ENCODE results near the gene GAS2L1.

GAS2L1 gene

DNA sequence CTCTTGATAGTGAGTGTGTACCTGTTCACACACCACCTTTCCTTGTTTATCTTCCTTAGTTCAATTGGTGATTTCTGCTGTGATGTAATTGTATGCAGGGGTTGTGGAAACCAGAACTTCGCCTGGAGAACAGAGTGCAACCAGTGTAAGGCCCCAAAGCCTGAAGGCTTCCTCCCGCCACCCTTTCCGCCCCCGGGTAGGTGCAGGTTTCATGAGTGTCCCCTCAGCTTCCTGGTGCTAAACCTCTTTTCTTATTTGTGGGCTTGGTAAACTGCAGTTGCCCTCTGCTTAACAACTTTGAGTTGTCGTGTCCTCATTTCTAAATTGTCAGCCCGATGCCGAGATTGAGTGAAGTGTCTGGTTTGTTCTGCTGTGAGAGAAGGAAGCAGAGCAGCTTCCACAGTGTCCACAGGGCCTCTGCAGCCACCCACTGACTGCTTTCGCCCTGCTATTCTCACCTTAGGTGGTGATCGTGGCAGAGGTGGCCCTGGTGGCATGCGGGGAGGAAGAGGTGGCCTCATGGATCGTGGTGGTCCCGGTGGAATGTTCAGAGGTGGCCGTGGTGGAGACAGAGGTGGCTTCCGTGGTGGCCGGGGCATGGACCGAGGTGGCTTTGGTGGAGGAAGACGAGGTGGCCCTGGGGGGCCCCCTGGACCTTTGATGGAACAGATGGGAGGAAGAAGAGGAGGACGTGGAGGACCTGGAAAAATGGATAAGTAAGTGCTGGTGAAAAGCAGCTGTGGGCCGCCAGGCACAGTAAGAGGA lies 7.1 kb upstream of the GAS2L1 start:
- TF ChIP-seq GATA2 (IDR thresholded peaks at IDR 0.05; ENCODE audit: low read depth, low read length): no peak
- TF ChIP-seq GATA3 (IDR thresholded peaks at IDR 0.05; ENCODE audit: low read depth, low read length): no peak

GRCh38 chr22:29300467-29300806 lies 6.0 kb upstream of the GAS2L1 start:
- TF ChIP-seq GATA2 (IDR thresholded peaks at IDR 0.05; ENCODE audit: low read depth, low read length) (no peak), GATA3 (IDR thresholded peaks at IDR 0.05; ENCODE audit: low read depth, low read length) (no peak)

DNA sequence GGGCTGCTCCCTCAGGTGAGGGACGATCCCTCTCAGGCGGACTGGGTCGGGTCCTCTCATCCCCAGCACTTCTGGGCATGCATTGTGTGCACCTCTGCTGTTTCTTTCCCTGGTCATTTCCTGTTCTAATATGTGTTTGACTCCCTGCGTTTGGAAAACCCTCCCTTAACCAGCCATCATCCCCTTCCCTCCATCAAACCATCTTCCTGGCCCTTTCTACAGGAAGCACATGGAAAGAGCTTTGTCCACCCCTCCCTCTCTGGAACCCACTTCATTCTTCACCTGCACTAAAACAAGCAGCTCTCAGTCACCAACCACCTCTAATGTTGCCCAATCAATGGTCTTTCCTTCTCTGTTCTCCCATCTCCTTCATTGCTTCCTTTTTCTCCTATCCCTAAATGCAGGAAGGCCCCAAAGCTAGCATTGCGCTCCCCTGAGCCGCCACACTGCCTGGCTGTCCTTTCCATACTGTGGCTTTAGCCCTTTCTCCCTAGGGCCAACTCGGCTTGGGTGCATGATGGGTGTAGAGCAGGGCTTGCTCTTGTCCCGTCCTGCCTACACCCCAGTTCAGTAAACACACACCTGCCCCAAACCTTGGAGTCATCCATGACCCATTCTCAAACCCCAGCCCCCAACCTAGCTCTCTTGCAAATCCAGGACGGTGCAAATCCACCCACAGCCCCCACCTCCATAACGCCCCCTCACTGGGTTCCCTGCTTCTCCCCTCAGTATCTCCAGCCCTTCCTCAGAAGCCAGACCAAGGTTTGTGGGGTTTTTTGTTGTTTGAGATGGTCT lies 5.4 kb upstream of the GAS2L1 start:
- TF ChIP-seq GATA2 (IDR thresholded peaks at IDR 0.05; ENCODE audit: low read depth, low read length) (no peak), GATA3 (IDR thresholded peaks at IDR 0.05; ENCODE audit: low read depth, low read length) (no peak)

- TF ChIP-seq GATA2 (IDR thresholded peaks at IDR 0.05; ENCODE audit: low read depth, low read length) (no peak), GATA3 (IDR thresholded peaks at IDR 0.05; ENCODE audit: low read depth, low read length) (no peak)
Measured at GRCh38 chr22:29301716-29302401, 4.6 kb upstream of the GAS2L1 start.

DNA sequence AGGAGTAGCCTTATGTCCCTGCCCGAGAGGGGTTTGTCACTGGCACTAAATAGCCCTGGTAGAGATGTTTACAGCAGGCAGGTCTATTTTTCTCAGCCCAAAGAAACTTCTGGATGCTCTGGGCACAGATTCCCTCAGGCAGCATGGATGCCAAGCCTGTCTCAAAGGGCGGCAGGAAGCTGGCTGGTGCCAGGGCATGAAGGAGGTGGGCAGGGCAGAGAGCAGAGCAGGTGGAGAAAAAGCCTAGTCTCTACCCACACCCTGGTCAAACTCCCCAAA lies 4.1 kb upstream of the GAS2L1 start:
- no peak for TF ChIP-seq GATA2 (IDR thresholded peaks at IDR 0.05; ENCODE audit: low read depth, low read length)

- TF ChIP-seq GATA3 (IDR thresholded peaks at IDR 0.05; ENCODE audit: low read depth, low read length): no peak
- no peak for TF ChIP-seq GATA2 (IDR thresholded peaks at IDR 0.05; ENCODE audit: low read depth, low read length)
Measured at GRCh38 chr22:29302681-29303465, 3.6 kb upstream of the GAS2L1 start.

DNA sequence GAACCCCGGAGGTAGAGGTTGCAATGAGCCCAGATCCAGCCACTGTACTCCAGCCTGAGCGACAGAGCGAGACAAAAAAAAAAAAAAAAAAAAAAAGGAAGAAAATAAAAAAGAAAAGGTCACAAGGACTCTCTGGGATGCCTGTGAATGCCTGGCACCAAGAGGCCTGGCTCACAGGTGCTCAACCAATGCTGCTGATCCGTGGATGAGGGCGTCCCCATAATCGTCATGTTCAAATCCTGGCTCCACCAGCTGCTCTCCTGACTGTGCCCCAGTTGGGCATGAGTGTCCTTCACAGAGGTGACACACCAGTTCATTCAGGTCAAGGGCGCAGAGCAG lies 645 bp upstream of the GAS2L1 start:
- TF ChIP-seq GATA3 (IDR thresholded peaks at IDR 0.05; ENCODE audit: low read depth, low read length) (no peak), GATA2 (IDR thresholded peaks at IDR 0.05; ENCODE audit: low read depth, low read length) (no peak)

DNA sequence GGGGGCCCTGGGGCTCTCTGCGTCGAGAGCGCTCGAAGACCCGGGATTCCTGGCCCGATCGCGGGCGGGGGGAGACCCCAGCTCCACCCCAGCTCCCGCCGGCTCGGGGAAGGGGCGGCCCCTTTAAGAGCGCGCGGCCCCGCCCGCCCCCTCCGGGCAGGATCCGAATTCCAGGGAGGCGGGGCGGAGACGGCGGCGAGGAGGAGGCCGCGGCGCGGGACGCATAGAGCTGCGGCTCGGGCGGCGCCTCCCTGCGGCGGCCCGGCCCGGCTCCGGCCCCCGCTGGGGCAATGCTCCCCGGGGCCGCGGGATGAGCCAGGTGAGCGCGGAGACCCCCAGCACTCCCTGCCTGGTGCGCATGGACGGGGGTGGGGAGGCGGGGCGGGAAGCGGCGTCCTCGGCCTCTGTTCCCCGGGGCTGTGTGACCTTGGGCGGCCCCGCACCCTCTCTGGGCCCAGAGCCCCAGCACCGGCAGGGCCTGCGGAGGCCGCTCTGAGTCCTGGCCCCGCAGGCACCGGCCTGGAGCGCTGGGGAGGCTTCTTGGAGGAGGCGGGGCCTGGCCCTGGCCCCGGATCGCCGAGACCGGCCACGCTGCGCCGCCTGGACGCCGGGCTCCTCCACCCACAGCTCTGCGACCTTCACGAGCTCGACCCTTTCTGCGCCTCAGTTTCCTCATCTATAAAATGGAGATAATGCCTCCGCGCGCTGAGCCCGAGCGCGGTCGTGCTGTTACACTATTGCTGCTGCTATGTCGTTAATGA lies 565 bp downstream of the GAS2L1 start:
- no peak for TF ChIP-seq GATA2 (IDR thresholded peaks at IDR 0.05; ENCODE audit: low read depth, low read length)
- TF ChIP-seq GATA3 (IDR thresholded peaks at IDR 0.05; ENCODE audit: low read depth, low read length): no peak

GRCh38 chr22:29307596-29308147 lies 1.2 kb downstream of the GAS2L1 start:
- no peak for TF ChIP-seq GATA3 (IDR thresholded peaks at IDR 0.05; ENCODE audit: low read depth, low read length)
- TF ChIP-seq GATA2 (IDR thresholded peaks at IDR 0.05; ENCODE audit: low read depth, low read length): no peak

- TF ChIP-seq GATA2 (IDR thresholded peaks at IDR 0.05; ENCODE audit: low read depth, low read length) (no peak), GATA3 (IDR thresholded peaks at IDR 0.05; ENCODE audit: low read depth, low read length) (no peak)
Measured at GRCh38 chr22:29308148-29308790, 1.8 kb downstream of the GAS2L1 start.

- no peak for TF ChIP-seq GATA2 (IDR thresholded peaks at IDR 0.05; ENCODE audit: low read depth, low read length)
- TF ChIP-seq GATA3 (IDR thresholded peaks at IDR 0.05; ENCODE audit: low read depth, low read length): no peak
Measured at GRCh38 chr22:29308791-29309262, 2.4 kb downstream of the GAS2L1 start.

DNA sequence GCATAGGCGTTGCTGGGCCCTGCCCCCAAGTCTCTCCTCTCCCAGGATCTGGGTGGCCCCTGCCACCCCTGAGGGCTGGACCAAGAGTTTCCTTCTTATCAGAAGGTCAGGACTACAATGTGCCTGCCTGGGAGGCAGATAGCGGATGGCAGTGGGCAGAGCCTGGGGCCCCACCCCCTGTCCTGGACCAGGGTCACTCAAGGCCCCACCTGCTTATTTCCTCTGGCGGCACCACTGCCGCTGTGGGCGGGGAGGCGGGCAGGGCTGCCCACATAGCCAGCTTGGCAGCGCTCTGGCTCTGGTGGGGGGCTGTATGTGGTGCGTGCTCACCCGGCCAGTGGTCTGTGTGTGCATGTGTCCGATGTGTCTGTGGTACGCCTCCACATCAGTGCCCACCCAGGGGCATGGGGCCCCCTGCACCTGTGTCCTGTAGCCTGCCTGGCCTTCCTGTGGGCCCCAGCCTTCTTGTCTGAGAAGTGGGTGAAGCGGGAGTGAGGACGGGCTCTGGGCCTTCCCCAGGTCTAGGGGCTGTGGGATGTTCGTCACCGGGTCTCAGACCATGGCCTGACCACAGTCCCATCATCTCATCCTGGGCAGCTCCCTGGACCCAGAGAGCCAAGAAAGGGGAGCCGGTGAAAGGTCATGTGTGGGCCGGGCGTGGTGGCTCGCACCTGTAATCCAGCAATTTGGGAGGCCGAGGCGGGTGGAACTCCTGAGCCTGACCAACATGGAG lies 3.0 kb downstream of the GAS2L1 start:
- no peak for TF ChIP-seq GATA2 (IDR thresholded peaks at IDR 0.05; ENCODE audit: low read depth, low read length)
- no peak for TF ChIP-seq GATA3 (IDR thresholded peaks at IDR 0.05; ENCODE audit: low read depth, low read length)
